Sigmoid colon (tissue), 4 donors: Measurements from ENCODE around the gene UBE3C.

ENCODE experiments used
- EP300 ChIP-seq, 4 donors: sonication (generic); formaldehyde crosslinking; IDR thresholded peaks; one replicate each; pipeline ENCODE4 v1.6.1; 2017; ENCODE audit warnings: antibody characterized with exemption in 4 of 4
- POLR2AphosphoS5 ChIP-seq, 4 donors: sonication (generic); formaldehyde crosslinking; IDR thresholded peaks; one replicate each; pipeline ENCODE4 v1.6.1; 2017; ENCODE audit warnings: antibody characterized with exemption in 4 of 4
- TF ChIP-seq, protein P1 (sequence below), 4 experiments: fragments of 450-650 bp in 3 of 4; fragments of 200-600 bp in 1 of 4; IDR thresholded peaks; one replicate each; pipeline ENCODE4 v1.5.1; 2016 to 2019; ENCODE audit warnings: antibody characterized with exemption in 4 of 4, mild to moderate bottlenecking in 3 of 4, moderate library complexity in 2 of 4

DNA sequence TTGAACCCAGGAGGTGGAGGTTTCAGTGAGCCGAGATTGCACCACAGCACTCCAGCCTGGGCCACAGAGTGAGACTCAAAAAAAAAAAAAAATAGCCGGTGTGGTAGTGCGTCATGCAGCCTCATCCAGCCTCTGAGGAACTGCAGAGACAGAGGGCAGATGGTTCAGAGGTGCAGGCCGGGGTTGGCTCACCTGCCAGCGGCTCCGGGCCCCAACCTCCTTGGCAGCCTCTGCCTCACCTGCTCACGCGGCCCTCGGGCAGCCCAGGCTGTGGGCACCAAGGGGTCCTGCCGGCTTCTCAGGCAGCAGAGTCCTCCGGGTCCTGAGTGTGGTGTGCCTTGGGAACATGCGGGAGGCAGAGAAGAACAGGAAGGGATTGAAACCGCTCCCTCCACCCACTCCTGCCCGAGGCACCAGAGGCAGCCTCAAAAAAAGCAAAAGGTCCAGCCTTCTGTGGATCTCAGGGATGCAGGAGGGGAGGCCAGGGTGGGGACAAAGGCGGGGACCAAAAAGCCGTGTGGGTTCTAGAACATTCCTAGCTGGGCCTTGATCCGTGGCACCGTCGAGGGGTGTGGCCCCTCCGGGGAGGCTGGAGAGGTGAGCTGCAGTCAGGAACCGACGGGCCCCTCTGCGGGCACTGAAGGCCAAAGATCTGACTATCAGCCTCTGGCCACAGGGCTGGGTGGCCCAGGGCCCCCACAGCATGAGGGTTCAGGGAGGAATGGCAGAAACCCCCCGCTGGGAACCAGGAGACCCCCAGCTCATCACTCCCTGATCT, 142.7 kb downstream of the UBE3C start:
- TF ChIP-seq, protein P1, sequence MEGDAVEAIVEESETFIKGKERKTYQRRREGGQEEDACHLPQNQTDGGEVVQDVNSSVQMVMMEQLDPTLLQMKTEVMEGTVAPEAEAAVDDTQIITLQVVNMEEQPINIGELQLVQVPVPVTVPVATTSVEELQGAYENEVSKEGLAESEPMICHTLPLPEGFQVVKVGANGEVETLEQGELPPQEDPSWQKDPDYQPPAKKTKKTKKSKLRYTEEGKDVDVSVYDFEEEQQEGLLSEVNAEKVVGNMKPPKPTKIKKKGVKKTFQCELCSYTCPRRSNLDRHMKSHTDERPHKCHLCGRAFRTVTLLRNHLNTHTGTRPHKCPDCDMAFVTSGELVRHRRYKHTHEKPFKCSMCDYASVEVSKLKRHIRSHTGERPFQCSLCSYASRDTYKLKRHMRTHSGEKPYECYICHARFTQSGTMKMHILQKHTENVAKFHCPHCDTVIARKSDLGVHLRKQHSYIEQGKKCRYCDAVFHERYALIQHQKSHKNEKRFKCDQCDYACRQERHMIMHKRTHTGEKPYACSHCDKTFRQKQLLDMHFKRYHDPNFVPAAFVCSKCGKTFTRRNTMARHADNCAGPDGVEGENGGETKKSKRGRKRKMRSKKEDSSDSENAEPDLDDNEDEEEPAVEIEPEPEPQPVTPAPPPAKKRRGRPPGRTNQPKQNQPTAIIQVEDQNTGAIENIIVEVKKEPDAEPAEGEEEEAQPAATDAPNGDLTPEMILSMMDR (IDR thresholded peaks at IDR 0.05) = no peak
- TF ChIP-seq EP300 (IDR thresholded peaks at IDR 0.05) (no peak), POLR2AphosphoS5 (IDR thresholded peaks at IDR 0.05) (no peak)
